ENCODE results near the gene TENM3. TPM values are rescaled to one million over a fixed set of nuclear protein-coding genes. Genes with fewer than 3 reads are reported as not detected.

Gene TENM3
- total and polyA plus RNA-seq, 5 donors from 2014 or later, result not detected

DNA sequence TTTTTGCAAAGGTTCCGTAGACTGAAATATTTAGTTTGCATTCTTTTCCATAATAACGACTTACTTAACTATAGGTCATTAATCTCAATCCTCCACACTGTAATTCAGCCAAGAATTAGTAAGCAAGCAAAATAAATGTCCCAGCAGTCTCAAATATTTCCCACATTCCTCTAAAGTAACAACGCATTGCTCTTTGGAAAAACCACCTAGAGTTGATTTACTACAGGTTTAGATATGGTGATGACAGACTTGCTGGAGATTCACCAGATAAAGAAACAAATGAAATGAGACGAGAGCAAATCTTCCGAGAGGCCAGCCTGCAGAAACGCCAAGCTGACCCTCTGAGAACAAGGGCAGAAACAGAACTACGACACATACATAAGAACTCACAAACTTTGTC is 28.9 kb downstream of the TENM3 start:
- no peak overlapping the region for H3K4me3 Mint-ChIP-seq
- H3K4me1 Mint-ChIP-seq, result no peaks in the 10 kb centered on the region

DNA sequence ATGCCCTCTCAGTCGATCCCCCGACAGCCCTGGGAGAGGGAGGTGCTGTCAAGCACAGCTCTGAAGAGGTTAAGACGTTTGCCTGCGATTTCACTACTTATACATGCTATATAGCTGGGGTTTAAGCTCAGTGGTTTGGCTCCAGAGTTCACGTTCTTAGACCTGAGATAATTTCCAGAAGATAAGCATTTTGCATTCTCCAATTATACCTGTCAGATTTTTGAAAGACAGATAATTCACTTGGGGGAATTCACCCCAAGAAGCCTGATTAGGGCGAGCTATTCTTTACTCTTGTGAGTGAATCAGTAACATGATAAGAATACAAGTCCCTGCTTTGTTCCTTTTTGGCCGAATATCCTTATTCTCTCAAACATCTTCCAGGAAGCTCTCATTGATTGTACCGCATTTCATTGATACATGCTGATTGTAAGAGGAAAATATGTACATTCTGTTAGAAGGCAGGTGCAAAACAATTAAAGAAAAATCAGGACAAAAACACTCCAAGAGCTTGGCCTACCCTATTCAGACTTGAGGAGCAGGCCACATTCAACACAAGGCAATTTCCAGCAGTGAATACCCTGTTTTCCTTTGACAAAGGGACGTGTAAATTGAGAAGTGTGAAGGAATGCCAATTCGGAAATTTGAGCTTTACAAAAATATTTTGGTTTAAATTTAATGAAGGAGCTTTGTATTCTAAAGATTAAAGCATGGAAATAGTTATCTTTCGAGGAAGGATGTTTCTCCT is 30.2 kb downstream of the TENM3 start:
- no peaks in the 10 kb centered on the region for H3K36me3 Mint-ChIP-seq
- no peaks in the 10 kb centered on the region for H3K4me1 ChIP-seq (ENCODE audit: control insufficient read depth, insufficient read depth, low read length, poor library complexity, severe bottlenecking)
- H3K36me3 ChIP-seq (ENCODE audit: control insufficient read depth, insufficient read depth, low read length), result no peaks in the 10 kb centered on the region
- DNase-seq (no peak), ATAC-seq (ENCODE audit: low read depth in 2 of 2) (no peak)
- H3K27me3 Mint-ChIP-seq, result no peaks in the 10 kb centered on the region
- no peaks in the 10 kb centered on the region for H3K27me3 ChIP-seq (ENCODE audit: control insufficient read depth, insufficient read depth, low read length)
- no peaks in the 10 kb centered on the region for H3K4me1 Mint-ChIP-seq
- H3K4me3 ChIP-seq (ENCODE audit: low read depth, low read length), result no peak overlapping the region
- H3K4me3 Mint-ChIP-seq, result no peak overlapping the region
- H3K27ac Mint-ChIP-seq, result no peak overlapping the region
- no peaks in the 10 kb centered on the region for H3K9me3 ChIP-seq (ENCODE audit: control insufficient read depth in 2 of 2, low read length in 2 of 2)
- no peak overlapping the region for H3K27ac ChIP-seq (ENCODE audit: insufficient read depth, low read length, poor library complexity, severe bottlenecking)
- H3K9me3 Mint-ChIP-seq, result peaks cover 0 to 4% (median 3%) of the 10 kb centered on the region in 7 donors

More for the DNA sequence above, 28.9 kb downstream of the TENM3 start:
- H3K27ac Mint-ChIP-seq, result no peak overlapping the region
- H3K9me3 Mint-ChIP-seq, result peaks cover 0 to 5% (median 3%) of the 10 kb centered on the region in 7 donors
- ATAC-seq (ENCODE audit: low read depth in 2 of 2) (no peak), DNase-seq (no peak)
- Histone ChIP-seq H3K4me1 (ENCODE audit: control insufficient read depth, insufficient read depth, low read length, poor library complexity, severe bottlenecking) (no peaks in the 10 kb centered on the region), H3K27ac (ENCODE audit: insufficient read depth, low read length, poor library complexity, severe bottlenecking) (no peak overlapping the region), H3K27me3 (ENCODE audit: control insufficient read depth, insufficient read depth, low read length) (no peaks in the 10 kb centered on the region), H3K9me3 (ENCODE audit: control insufficient read depth in 2 of 2, low read length in 2 of 2) (no peaks in the 10 kb centered on the region), H3K4me3 (ENCODE audit: low read depth, low read length) (no peak overlapping the region), H3K36me3 (ENCODE audit: control insufficient read depth, insufficient read depth, low read length) (no peaks in the 10 kb centered on the region)
- H3K36me3 Mint-ChIP-seq, result no peaks in the 10 kb centered on the region
- no peaks in the 10 kb centered on the region for H3K27me3 Mint-ChIP-seq

DNA sequence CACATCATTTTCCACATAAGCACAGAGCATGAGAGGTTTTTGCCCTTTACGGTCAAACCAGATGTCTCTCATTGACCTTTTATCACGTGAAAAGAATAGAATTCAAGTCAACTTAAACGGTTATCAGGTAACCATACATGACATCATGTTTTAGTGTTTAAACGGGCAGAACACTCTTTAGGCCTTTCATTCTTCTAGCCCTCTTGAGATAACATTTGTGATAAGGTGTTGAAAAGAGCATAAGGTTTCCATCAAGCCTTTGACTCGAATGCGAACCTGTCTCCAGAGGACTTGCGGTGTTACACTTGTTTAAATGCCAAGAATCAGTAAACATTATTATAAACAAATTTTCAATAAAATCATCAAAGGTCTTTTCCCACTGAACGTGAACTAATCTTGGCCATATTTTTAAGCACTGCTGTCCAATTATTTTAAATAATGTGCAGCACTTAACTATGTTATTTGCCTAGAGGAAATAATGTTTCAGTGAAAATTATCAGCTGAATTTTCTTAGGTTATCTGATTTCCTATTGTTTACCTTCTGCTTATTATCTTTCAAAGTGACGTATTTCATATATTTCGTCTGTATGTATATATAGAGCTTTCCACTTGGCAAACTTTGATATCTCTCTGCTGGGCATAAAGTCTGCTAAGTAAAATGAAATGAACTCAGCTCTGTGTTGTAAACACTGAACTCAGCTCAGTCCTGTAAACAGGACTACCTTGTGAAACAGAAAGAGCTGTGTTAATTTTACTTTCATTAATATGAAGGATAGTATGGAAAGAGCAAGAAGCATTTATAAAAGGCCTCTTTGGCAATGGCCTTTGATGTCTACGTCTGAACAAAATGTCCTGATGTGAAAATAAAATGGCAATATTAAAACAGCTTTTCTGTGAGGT is 33.3 kb downstream of the TENM3 start:
- H3K36me3 Mint-ChIP-seq, result no peaks in the 10 kb centered on the region
- no peak overlapping the region for H3K27ac Mint-ChIP-seq
- H3K27me3 Mint-ChIP-seq, result no peaks in the 10 kb centered on the region
- Histone ChIP-seq H3K4me1 (ENCODE audit: control insufficient read depth, insufficient read depth, low read length, poor library complexity, severe bottlenecking) (no peaks in the 10 kb centered on the region), H3K27me3 (ENCODE audit: control insufficient read depth, insufficient read depth, low read length) (no peaks in the 10 kb centered on the region), H3K36me3 (ENCODE audit: control insufficient read depth, insufficient read depth, low read length) (no peaks in the 10 kb centered on the region), H3K4me3 (ENCODE audit: low read depth, low read length) (no peak overlapping the region), H3K27ac (ENCODE audit: insufficient read depth, low read length, poor library complexity, severe bottlenecking) (no peak overlapping the region), H3K9me3 (ENCODE audit: control insufficient read depth in 2 of 2, low read length in 2 of 2) (no peaks in the 10 kb centered on the region)
- peaks cover 0 to 5% (median 0%) of the 10 kb centered on the region in 7 donors for H3K9me3 Mint-ChIP-seq
- DNase-seq (no peak), ATAC-seq (ENCODE audit: low read depth in 2 of 2) (no peak)
- H3K4me1 Mint-ChIP-seq, result no peaks in the 10 kb centered on the region
- no peak overlapping the region for H3K4me3 Mint-ChIP-seq

DNA sequence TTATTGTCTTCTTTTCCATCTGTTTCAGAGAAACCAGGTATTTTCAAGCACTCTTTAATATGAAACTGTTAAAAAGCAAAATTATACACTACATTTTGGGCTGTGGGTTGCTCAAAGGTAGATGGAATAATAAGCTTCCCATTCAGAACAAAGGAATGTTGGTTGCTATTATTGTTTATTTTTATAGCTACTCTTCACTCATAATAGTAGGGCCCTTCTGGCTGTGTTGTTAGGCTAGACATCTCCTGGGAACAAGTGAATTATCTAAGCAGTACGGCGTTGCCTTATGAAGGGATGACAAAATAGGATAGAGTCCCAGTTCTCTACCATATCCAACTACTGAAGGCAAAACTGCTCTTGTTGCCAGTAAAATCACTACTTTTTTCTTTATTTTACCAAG is 34.2 kb downstream of the TENM3 start:
- H3K27ac Mint-ChIP-seq, result no peak overlapping the region

DNA sequence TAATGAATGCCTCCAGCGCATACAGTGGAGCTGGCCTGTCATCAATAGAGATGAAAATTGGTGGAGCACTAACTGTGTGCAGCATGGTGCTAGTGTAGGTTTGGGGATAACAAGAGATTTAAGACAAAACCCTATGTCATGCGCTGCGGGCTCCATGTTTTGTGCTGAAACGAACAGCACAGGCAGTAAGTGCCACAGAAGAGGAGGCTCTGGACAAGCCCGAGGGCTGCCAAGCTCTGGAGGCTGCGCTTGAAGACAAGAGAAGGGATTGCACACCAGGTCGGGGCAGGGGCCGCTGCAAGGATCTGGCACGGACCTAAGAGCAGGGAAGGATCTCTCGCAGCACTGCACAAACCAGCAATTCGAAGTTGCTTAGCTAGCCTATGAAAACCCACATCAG is 35.5 kb downstream of the TENM3 start:
- Mint-ChIP-seq H3K36me3 (no peaks in the 10 kb centered on the region), H3K27me3 (no peaks in the 10 kb centered on the region)

More for the DNA sequence above, 34.2 kb downstream of the TENM3 start:
- Mint-ChIP-seq H3K9me3 (peaks cover 0 to 5% (median 0%) of the 10 kb centered on the region in 7 donors), H3K4me3 (no peak overlapping the region), H3K4me1 (no peaks in the 10 kb centered on the region), H3K27me3 (no peaks in the 10 kb centered on the region), H3K36me3 (no peaks in the 10 kb centered on the region)
- Histone ChIP-seq H3K27me3 (ENCODE audit: control insufficient read depth, insufficient read depth, low read length) (no peaks in the 10 kb centered on the region), H3K9me3 (ENCODE audit: control insufficient read depth in 2 of 2, low read length in 2 of 2) (no peaks in the 10 kb centered on the region), H3K4me3 (ENCODE audit: low read depth, low read length) (no peak overlapping the region), H3K4me1 (ENCODE audit: control insufficient read depth, insufficient read depth, low read length, poor library complexity, severe bottlenecking) (no peaks in the 10 kb centered on the region), H3K36me3 (ENCODE audit: control insufficient read depth, insufficient read depth, low read length) (no peaks in the 10 kb centered on the region), H3K27ac (ENCODE audit: insufficient read depth, low read length, poor library complexity, severe bottlenecking) (no peak overlapping the region)
- no peak for ATAC-seq (ENCODE audit: low read depth in 2 of 2)
- DNase-seq, result no peak

DNA sequence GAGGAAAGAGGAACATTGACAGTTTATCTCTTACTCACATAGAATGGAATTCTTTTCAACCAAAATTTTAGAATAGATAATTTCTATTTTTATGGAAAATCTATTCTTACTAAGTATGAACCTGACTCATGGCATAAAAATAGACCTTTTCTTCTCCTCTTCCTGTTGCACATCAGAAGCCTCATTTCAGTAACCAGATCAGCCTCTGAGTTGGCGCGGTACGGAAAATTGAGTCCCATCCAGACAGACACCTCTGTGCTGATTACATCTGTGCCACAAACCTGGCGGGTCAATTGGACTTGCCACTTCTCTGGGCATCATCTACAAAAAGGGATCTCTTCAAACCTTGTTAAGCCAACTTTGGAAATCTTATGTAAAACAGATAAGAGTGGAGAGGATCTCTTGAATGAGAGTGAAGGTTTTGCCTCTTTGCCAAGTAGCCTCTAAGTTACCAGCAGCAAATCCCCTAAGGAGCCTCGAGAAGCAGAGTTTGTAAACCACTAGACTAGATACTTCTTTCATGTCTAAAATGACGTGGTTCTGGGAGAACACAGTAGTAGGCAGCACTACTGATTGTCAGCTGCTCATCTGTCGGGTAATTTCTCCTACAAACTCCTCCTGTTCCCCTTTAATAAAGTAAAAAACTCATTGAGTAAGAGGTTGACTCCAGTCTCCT is 37.4 kb downstream of the TENM3 start:
- no peak overlapping the region for H3K4me3 Mint-ChIP-seq
- no peak overlapping the region for H3K27ac ChIP-seq (ENCODE audit: insufficient read depth, low read length, poor library complexity, severe bottlenecking)
- DNase-seq, result no peak
- no peak overlapping the region for H3K4me3 ChIP-seq (ENCODE audit: low read depth, low read length)
- peaks cover 0 to 3% (median 0%) of the 10 kb centered on the region in 7 donors for H3K9me3 Mint-ChIP-seq
- no peaks in the 10 kb centered on the region for H3K4me1 Mint-ChIP-seq
- no peaks in the 10 kb centered on the region for H3K36me3 Mint-ChIP-seq
- H3K4me1 ChIP-seq (ENCODE audit: control insufficient read depth, insufficient read depth, low read length, poor library complexity, severe bottlenecking), result no peaks in the 10 kb centered on the region
- no peaks in the 10 kb centered on the region for H3K27me3 ChIP-seq (ENCODE audit: control insufficient read depth, insufficient read depth, low read length)
- no peaks in the 10 kb centered on the region for H3K36me3 ChIP-seq (ENCODE audit: control insufficient read depth, insufficient read depth, low read length)
- no peak overlapping the region for H3K27ac Mint-ChIP-seq
- no peaks in the 10 kb centered on the region for H3K27me3 Mint-ChIP-seq
- H3K9me3 ChIP-seq (ENCODE audit: control insufficient read depth in 2 of 2, low read length in 2 of 2), result no peaks in the 10 kb centered on the region
- ATAC-seq (ENCODE audit: low read depth in 2 of 2), result no peak

More for the DNA sequence above, 35.5 kb downstream of the TENM3 start:
- no peak for DNase-seq
- Histone ChIP-seq H3K36me3 (ENCODE audit: control insufficient read depth, insufficient read depth, low read length) (no peaks in the 10 kb centered on the region), H3K9me3 (ENCODE audit: control insufficient read depth in 2 of 2, low read length in 2 of 2) (no peaks in the 10 kb centered on the region), H3K4me1 (ENCODE audit: control insufficient read depth, insufficient read depth, low read length, poor library complexity, severe bottlenecking) (no peaks in the 10 kb centered on the region), H3K27ac (ENCODE audit: insufficient read depth, low read length, poor library complexity, severe bottlenecking) (no peak overlapping the region), H3K27me3 (ENCODE audit: control insufficient read depth, insufficient read depth, low read length) (no peaks in the 10 kb centered on the region), H3K4me3 (ENCODE audit: low read depth, low read length) (no peak overlapping the region)
- Mint-ChIP-seq H3K27ac (no peak overlapping the region), H3K4me3 (no peak overlapping the region), H3K4me1 (no peaks in the 10 kb centered on the region), H3K9me3 (peaks cover 0 to 3% (median 0%) of the 10 kb centered on the region in 7 donors)
- no peak for ATAC-seq (ENCODE audit: low read depth in 2 of 2)

DNA sequence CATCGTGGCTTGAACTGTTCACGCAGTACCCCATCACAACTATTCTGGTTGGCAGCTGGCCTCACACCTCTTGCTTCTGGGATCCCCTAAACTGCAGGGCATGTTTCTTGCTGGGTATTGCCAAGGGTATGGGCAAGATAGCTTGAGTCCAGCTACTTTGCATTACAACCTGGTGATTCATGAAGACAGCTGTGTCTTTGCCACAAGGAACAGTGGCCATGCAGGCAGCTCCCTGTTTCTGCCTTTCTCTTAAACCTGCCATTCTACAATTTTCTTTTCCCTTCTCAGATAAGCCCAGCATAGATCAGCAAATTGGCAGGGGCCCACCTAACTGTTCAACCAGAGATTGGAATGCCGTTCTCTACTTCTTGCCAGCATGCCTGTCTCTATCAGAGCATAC is 42.8 kb downstream of the TENM3 start:
- Histone ChIP-seq H3K4me1 (ENCODE audit: control insufficient read depth, insufficient read depth, low read length, poor library complexity, severe bottlenecking) (no peaks in the 10 kb centered on the region), H3K27ac (ENCODE audit: insufficient read depth, low read length, poor library complexity, severe bottlenecking) (no peak overlapping the region), H3K27me3 (ENCODE audit: control insufficient read depth, insufficient read depth, low read length) (no peaks in the 10 kb centered on the region), H3K36me3 (ENCODE audit: control insufficient read depth, insufficient read depth, low read length) (no peaks in the 10 kb centered on the region), H3K4me3 (ENCODE audit: low read depth, low read length) (no peak overlapping the region), H3K9me3 (ENCODE audit: control insufficient read depth in 2 of 2, low read length in 2 of 2) (no peaks in the 10 kb centered on the region)
- Mint-ChIP-seq H3K27ac (no peak overlapping the region), H3K27me3 (no peaks in the 10 kb centered on the region), H3K4me1 (no peaks in the 10 kb centered on the region), H3K9me3 (peaks cover 0 to 4% (median 0%) of the 10 kb centered on the region in 7 donors), H3K36me3 (no peaks in the 10 kb centered on the region), H3K4me3 (no peak overlapping the region)
- ATAC-seq (ENCODE audit: low read depth in 2 of 2), result no peak
- no peak for DNase-seq
